CD4-positive, alpha-beta T cell treated with Interleukin-15 for 4 hours (primary cell): ENCODE measurements around the gene OST4.

Experiments
- DNase-seq: peaks from one replicate; pipeline ENCODE4 v3.0.0-alpha.2; 2020; ENCODE audit warnings: low spot score

The OST4 gene

GRCh38 chr2:27051902-27052645 lies 19.4 kb downstream of the OST4 start:
- DNase-seq: peak; percentile 29

GRCh38 chr2:27050996-27051901 lies 20.2 kb downstream of the OST4 start, which contains the start of gene AGBL5:
TSS of gene AGBL5 (plus strand) at chr2:27051668. CDS start at chr2:27052959, 1,291 bp downstream.
- peak; percentile 98 for DNase-seq

GRCh38 chr2:27050281-27050995 lies 21.0 kb downstream of the OST4 start:
- DNase-seq: peak; percentile 93

GRCh38 chr2:27049422-27050280 lies 21.8 kb downstream of the OST4 start:
- peak; percentile 56 for DNase-seq

- DNase-seq: no peak
Observed at GRCh38 chr2:27042985-27043634, 28.3 kb downstream of the OST4 start.

DNA sequence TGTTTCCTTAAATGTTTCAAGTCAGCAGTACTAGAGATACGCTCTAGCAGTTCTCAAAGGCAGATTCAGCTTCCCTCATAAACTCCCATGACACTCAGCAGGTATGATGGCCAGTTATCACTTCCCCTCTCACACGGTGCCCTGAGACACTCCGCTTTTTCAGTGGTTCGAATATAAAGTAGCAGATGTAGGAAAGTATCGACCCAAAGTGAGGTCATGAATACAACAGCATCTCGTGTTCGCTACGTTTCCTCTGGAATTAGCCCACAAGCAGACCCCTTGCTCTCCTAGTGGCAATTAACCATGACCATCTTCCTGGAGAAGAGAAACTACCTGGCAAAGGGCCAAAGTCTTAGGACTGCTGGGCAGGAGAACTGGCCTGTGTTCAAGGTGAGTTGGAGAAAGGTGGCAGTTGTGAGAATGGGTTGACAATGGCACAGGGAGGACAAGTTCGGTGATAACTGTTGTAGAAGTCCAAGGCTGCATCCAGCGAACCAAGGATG lies 29.2 kb downstream of the OST4 start:
- no peak for DNase-seq

- DNase-seq: no peak
Observed at GRCh38 chr2:27041752-27042151, 29.7 kb downstream of the OST4 start.

DNA sequence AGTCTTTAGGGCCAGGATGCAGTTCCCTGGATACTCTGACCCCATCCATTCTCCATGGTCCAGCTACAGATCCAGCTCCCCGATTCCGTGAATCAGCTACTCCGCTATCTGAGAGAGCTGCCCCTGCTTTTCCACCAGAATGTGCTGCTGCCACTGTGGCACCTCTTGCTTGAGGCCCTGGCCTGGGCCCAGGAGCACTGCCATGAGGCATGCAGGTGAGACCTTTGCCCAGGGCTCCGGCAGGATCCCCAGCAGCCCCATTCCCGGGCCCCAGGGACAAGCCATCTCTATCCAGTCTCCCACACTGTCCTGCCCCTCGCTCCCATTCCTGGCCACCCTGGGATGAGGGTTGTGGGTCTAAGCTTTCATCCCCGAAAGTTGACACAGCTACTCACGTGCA lies 31.2 kb downstream of the OST4 start:
- DNase-seq: no peak

DNA sequence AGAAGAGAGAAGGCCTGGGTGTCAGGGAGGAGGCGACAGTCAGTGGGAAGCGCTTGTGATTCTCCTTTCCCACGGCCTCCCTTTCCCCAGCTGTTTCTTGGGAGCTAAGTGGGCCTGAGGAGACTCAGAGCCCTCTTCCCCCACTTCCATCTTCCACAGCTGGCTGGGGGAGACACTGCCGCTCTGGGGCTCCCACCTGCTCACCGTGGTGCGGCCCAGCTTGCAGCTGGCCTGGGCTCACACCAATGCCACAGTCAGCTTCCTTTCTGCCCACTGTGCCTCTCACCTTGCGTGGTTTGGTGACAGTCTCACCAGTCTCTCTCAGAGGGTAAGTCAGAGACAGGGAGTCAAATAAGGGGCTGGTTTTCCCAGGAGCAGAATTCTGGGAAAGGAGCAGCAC lies 31.6 kb downstream of the OST4 start:
- no peak for DNase-seq

- DNase-seq: no peak
Observed at GRCh38 chr2:27039426-27039825, 32.0 kb downstream of the OST4 start.

GRCh38 chr2:27038631-27039339 lies 32.7 kb downstream of the OST4 start:
- DNase-seq: no peak

GRCh38 chr2:27038012-27038411 lies 33.4 kb downstream of the OST4 start:
- DNase-seq: no peak

- DNase-seq: no peak
Observed at GRCh38 chr2:27033253-27033852, 38.1 kb downstream of the OST4 start.

- DNase-seq: peak; percentile 77
Observed at GRCh38 chr2:27032495-27033252, 38.8 kb downstream of the OST4 start, which contains the start of gene TMEM214. TSS of gene TMEM214 (plus strand) at chr2:27032965. CDS start at chr2:27033016, 51 bp downstream.

DNA sequence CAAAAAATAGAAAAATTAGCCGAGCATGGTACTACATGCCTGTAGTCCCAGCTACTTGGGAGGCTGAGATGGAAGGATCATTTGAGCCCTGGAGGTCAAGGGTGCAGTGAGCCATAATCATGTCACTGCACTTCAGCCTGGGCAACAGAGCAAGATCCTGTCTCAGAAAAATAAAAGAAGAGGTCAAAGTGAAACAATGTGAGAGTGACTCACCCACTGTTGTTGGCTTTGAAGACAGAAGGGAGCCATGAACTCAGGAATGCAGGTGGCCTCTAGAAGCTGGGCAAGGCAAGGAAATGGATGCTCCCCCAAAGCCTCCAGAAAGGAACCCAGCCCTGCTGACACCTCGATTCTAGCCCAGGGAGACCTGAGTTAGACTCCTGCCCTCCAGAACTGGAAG lies 42.4 kb downstream of the OST4 start:
- no peak for DNase-seq

DNA sequence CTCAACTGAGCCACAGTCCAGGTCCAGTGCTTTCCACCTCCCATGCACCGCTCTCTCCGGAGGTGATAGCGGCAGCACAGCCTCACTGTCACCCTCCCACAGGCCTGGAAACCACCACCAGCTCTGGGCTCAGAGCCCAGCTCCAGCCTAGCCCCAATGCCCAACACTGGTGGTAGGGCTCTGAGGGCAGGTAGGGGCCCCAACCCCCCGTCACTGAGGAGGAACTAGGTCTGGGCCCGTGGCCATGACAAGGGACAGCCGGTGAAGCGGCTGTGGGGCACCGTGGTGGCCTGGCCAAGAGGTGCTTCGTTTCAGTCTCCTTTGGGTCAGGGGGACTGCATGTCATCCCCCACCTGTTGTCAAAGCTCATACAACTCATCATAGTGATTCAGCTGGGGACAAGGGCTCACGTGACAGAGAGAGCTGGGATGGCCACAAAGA lies 44.2 kb downstream of the OST4 start:
- DNase-seq: no peak

GRCh38 chr2:27025861-27026851 lies 45.3 kb downstream of the OST4 start:
- DNase-seq: no peak
